Astrocyte of the cerebellum (primary cell): Measurements from ENCODE around the gene FHIP2A.
A peak's percentile ranks its signal among the peaks of the same experiment; 100 is the strongest.
"Not testable (repeated sequence)": the region's sequence is repeated elsewhere in the genome, so short reads cannot be mapped to it uniquely, and the experiment has no call there.

Experiments used
- DNase-seq: peaks from one replicate; pipeline ENCODE4 v3.0.0-alpha.2; 2011; ENCODE audit warnings: low read depth
- H3K4me3 ChIP-seq: 2 replicates; pipeline ENCODE4 v1.5.1; 2011; ENCODE audit warnings: mild to moderate bottlenecking, low read depth, low read length, moderate library complexity
- in situ Hi-C: cut with HindIII; loops from 2 replicates; pipeline ENCODE4 v1.10.0; 2017; ENCODE audit warnings: low sequenced_read_pairs
- TF ChIP-seq, protein P1 (sequence below): IDR thresholded peaks from 2 replicates; pipeline ENCODE4 v1.5.1; 2012; ENCODE audit warnings: low read length, low read depth, moderate library complexity, mild to moderate bottlenecking; ENCODE audit errors: missing control alignments

Gene FHIP2A, protein sequence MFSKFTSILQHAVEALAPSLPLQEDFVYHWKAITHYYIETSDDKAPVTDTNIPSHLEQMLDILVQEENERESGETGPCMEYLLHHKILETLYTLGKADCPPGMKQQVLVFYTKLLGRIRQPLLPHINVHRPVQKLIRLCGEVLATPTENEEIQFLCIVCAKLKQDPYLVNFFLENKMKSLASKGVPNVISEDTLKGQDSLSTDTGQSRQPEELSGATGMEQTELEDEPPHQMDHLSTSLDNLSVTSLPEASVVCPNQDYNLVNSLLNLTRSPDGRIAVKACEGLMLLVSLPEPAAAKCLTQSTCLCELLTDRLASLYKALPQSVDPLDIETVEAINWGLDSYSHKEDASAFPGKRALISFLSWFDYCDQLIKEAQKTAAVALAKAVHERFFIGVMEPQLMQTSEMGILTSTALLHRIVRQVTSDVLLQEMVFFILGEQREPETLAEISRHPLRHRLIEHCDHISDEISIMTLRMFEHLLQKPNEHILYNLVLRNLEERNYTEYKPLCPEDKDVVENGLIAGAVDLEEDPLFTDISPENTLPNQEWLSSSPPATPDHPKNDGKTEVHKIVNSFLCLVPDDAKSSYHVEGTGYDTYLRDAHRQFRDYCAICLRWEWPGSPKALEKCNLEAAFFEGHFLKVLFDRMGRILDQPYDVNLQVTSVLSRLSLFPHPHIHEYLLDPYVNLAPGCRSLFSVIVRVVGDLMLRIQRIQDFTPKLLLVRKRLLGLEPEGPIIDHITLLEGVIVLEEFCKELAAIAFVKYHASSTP

DNA sequence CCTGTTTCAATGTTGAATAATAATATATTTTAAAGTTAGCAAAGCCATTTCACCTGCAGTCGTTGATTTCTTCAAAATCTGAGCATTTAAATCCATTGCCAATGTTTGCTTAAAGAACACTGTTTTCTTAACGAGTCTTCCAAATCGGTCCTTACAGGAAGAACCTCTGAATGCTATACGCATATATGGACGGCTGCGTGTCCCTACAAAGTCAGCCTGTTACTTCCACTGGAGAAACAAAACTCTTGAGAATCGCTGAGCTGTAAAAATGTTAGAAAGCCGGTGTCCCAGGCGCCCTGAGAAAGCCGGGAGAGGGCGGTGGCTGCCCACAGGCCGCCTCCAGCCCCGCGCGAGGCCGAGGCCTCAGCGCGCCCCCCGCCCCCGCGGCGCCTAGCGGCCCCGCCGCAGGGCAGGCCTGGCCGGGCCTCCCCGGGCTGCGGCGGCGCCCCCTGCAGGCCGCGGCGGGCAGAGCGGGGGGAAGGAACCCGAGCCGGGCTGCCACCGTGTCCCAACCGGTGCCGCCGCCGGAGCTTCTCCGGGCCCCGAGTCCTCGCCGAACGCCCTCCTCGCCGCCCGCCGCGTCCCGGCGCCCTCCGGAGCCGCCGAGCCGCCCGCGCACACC lies at the start of gene FHIP2A:
FHIP2A (plus strand) TSS at position 488 of the 622 bp plus-strand sequence. CDS start 299 bp downstream, outside the sequence.
- TF ChIP-seq, protein P1, sequence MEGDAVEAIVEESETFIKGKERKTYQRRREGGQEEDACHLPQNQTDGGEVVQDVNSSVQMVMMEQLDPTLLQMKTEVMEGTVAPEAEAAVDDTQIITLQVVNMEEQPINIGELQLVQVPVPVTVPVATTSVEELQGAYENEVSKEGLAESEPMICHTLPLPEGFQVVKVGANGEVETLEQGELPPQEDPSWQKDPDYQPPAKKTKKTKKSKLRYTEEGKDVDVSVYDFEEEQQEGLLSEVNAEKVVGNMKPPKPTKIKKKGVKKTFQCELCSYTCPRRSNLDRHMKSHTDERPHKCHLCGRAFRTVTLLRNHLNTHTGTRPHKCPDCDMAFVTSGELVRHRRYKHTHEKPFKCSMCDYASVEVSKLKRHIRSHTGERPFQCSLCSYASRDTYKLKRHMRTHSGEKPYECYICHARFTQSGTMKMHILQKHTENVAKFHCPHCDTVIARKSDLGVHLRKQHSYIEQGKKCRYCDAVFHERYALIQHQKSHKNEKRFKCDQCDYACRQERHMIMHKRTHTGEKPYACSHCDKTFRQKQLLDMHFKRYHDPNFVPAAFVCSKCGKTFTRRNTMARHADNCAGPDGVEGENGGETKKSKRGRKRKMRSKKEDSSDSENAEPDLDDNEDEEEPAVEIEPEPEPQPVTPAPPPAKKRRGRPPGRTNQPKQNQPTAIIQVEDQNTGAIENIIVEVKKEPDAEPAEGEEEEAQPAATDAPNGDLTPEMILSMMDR, result no peak
- in situ Hi-C loops, result no loop called here
- H3K4me3 ChIP-seq, result peak within 1 kb of the TSS; percentile 65
- peak; percentile 24 for DNase-seq

- in situ Hi-C loops, result no loop called here
- H3K4me3 ChIP-seq, result no peak overlapping the region
- no peak for DNase-seq
- TF ChIP-seq, protein P1, result no peak
Measured at GRCh38 chr10:114772496-114773196, 48.9 kb upstream of the FHIP2A start.

- DNase-seq, result no peak
- TF ChIP-seq, protein P1, result no peak
- in situ Hi-C loops, result no loop called here
- no peak overlapping the region for H3K4me3 ChIP-seq
Measured at GRCh38 chr10:114773197-114773532, 48.4 kb upstream of the FHIP2A start.

- H3K4me3 ChIP-seq, DNase-seq: not testable (repeated sequence)
- in situ Hi-C loops, result loop anchor here (25.0 kb wide), 1 partner anchor 213 kb away; no protein-coding TSS in a partner anchor
Measured at GRCh38 chr10:114775082-114775481, 46.5 kb upstream of the FHIP2A start.

DNA sequence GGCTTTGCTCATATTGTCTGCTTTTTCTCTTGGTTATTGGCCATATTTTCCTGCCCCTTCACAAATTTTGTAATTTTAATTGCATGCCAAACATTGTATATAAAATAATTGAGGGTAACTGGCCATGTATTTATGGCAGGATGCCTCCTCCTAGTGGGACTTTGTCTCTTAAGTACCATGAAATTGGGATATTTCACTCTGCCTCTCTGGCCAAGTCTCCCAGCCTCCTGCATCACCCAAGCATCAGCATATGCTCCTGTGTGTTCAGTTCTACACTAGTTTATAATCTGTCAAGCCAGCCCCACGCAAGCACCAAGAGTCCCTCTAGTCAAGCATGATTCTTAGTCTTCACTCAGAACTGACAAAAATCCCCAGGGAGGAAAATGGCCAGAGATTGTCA lies 44.2 kb upstream of the FHIP2A start:
- TF ChIP-seq, protein P1, result no peak
- in situ Hi-C loops, result loop anchor here (25.0 kb wide), 1 partner anchor 215 kb away; no protein-coding TSS in a partner anchor
- peak; percentile 51 for DNase-seq
- no peak overlapping the region for H3K4me3 ChIP-seq

DNA sequence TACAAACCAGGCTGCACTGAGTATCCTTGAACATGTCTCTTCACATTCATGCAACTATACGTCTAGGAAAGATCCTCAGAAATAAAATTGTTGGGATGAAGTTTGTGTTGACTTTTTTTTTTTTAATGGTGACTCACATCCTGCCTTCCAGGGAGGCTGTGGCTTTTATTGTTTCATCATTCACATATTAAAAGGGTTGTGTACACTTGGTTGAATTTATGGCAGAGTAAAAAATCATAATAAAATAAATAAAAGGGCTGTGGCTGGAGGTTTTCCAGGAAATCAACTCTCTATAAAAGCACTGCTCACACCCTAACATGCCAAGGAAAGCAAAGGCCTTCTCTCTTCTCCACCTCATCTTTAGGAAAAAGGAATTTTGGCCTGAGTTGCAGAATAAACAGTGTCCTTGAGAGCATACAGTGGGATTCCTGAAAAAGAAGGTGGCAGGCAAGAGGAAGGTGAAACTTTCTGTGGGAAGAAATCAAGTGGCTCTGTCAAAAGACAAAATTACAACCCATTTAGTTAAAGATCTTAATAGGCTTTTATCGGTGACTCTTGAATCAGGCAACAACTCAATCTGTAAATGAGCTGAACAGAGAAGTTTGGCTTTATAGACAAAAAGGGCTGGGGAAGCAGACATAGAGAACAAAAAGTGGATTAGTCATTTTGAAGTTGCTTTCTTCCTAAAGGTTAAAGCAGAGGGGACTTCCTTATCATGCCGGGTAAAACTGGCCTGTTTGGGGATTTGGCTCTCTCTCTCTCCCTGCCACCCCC lies 41.6 kb upstream of the FHIP2A start:
- no peak overlapping the region for H3K4me3 ChIP-seq
- peak; percentile 93 for DNase-seq
- TF ChIP-seq, protein P1, result no peak
- in situ Hi-C loops, result loop anchor here (25.0 kb wide), 1 partner anchor 218 kb away; no protein-coding TSS in a partner anchor
